H1 (cell line): Measurements from ENCODE around the gene SCN1B. TPM values are rescaled to one million over a fixed set of nuclear protein-coding genes. Genes with fewer than 3 reads are reported as not detected.

ENCODE experiments used
- CTCF ChIA-PET: fragments of 300-600 bp; sonication (Branson Sonifier 250); formaldehyde crosslinking; loops from one replicate; lab custom pipeline; 2021; ENCODE audit not compliant: partially characterized antibody; lab: Charles Lee
- POLR2A ChIA-PET: fragments of 300-600 bp; sonication (Branson Sonifier 250); formaldehyde crosslinking; loops from one replicate; lab custom pipeline; 2021; ENCODE audit warnings: inconsistent platforms; ENCODE audit not compliant: partially characterized antibody; lab: Charles Lee
- DNase-seq, 2 experiments: peaks; one replicate each; pipeline versions ENCODE4 v3.0.0 to v3.0.0-alpha.2; 2010 to 2022; ENCODE audit warnings: low spot score in 2 of 2, low read depth in 1 of 2, mixed read lengths in 1 of 2
- FAIRE-seq: peaks from 2 replicates; lab custom pipeline; 2011; peaks lifted over from hg19 to GRCh38; lab: Jason Lieb, UNC
- H2AFZ ChIP-seq: 2 replicates; pipeline ENCODE4 v1.8.1; 2012; ENCODE audit warnings: low read length, inconsistent platforms
- H2AK5ac ChIP-seq: 2 replicates; pipeline ENCODE4 v1.6.1; 2013; ENCODE audit warnings: low read depth, low read length
- H2BK120ac ChIP-seq: replicated peaks from 2 replicates; pipeline ENCODE3; 2013; ENCODE audit warnings: low read depth, low read length, inconsistent platforms
- H2BK12ac ChIP-seq: 2 replicates; pipeline ENCODE4 v1.6.1; 2013; ENCODE audit warnings: low read depth, low read length
- H2BK15ac ChIP-seq: 2 replicates; pipeline ENCODE4 v1.6.1; 2013; ENCODE audit warnings: low read length
- H2BK20ac ChIP-seq: 2 replicates; pipeline ENCODE4 v1.6.1; 2013; ENCODE audit warnings: low read length
- H2BK5ac ChIP-seq: 2 replicates; pipeline ENCODE4 v1.6.1; 2013; ENCODE audit warnings: low read depth, low read length
- H3K14ac ChIP-seq: 2 replicates; pipeline ENCODE4 v1.6.1; 2013; ENCODE audit warnings: inconsistent platforms; ENCODE audit not compliant: insufficient read length
- H3K18ac ChIP-seq: 2 replicates; pipeline ENCODE4 v1.6.1; 2013; ENCODE audit warnings: low read length; ENCODE audit errors: extremely low read depth
- H3K23ac ChIP-seq: 2 replicates; pipeline ENCODE4 v1.6.1; 2013; ENCODE audit warnings: inconsistent platforms; ENCODE audit not compliant: insufficient read length
- H3K23me2 ChIP-seq: 2 replicates; pipeline ENCODE4 v1.6.1; 2013; ENCODE audit warnings: low read depth, low read length
- H3K27ac ChIP-seq: 2 replicates; pipeline ENCODE4 v1.6.1; 2011; ENCODE audit warnings: low read depth, low read length, inconsistent platforms
- H3K27me3 ChIP-seq, 4 experiments: replicated peaks in 1 of 4; 1 replicate in 1 of 4; 2 replicates in 3 of 4; pipeline versions ENCODE4 v1.6.1 to v1.8.1; 2011 to 2013; ENCODE audit warnings: low read length in 3 of 4, mild to moderate bottlenecking in 3 of 4, inconsistent platforms in 2 of 4, mixed read lengths in 2 of 4, moderate library complexity in 1 of 4; ENCODE audit not compliant: control insufficient read depth in 3 of 4, insufficient read depth in 3 of 4; ENCODE audit errors: extremely low read depth in 1 of 4
- H3K36me3 ChIP-seq, 4 experiments: 2 replicates each; pipeline versions ENCODE4 v1.6.1 to v1.8.1; 2011 to 2013; ENCODE audit warnings: mild to moderate bottlenecking in 4 of 4, low read length in 3 of 4, moderate library complexity in 2 of 4, control low read depth in 1 of 4, inconsistent platforms in 1 of 4; ENCODE audit not compliant: insufficient read depth in 4 of 4, control insufficient read depth in 2 of 4
- H3K4ac ChIP-seq: replicated peaks from 2 replicates; pipeline ENCODE3; 2013; ENCODE audit warnings: low read length, low read depth, mixed read lengths, inconsistent platforms; ENCODE audit not compliant: insufficient read length
- H3K4me1 ChIP-seq, 4 experiments: replicated peaks in 1 of 4; 1 replicate in 1 of 4; 2 replicates in 3 of 4; pipeline versions ENCODE4 v1.6.1 to v1.8.1; 2011 to 2013; ENCODE audit warnings: low read length in 3 of 4, inconsistent platforms in 2 of 4, mixed read lengths in 1 of 4; ENCODE audit not compliant: insufficient read depth in 4 of 4, control insufficient read depth in 3 of 4
- H3K4me2 ChIP-seq, 2 experiments: 2 replicates each; pipeline versions ENCODE4 v1.6.1 to v1.8.1; 2011 to 2013; ENCODE audit warnings: low read depth in 2 of 2, low read length in 2 of 2, control low read depth in 1 of 2, inconsistent platforms in 1 of 2, mild to moderate bottlenecking in 1 of 2; ENCODE audit not compliant: insufficient read depth in 1 of 2
- H3K4me3 ChIP-seq, 4 experiments: fragments of 200-600, 300-600 bp in 1 of 4; sonication (generic), shearing (Covaris generic), sonication (Bioruptor Twin) in 1 of 4; 2 replicates each; pipeline versions ENCODE4 v1.5.1 to v1.8.1; 2011 to 2016; ENCODE audit warnings: low read length in 4 of 4, low read depth in 3 of 4, control low read depth in 2 of 4, inconsistent platforms in 2 of 4, mild to moderate bottlenecking in 2 of 4, mixed read lengths in 1 of 4, moderate library complexity in 1 of 4; ENCODE audit not compliant: insufficient read depth in 2 of 4; ENCODE audit errors: extremely low read depth in 1 of 4
- H3K56ac ChIP-seq: replicated peaks from 2 replicates; pipeline ENCODE3; 2013; ENCODE audit warnings: low read depth, mild to moderate bottlenecking, mixed read lengths, low read length, inconsistent platforms; ENCODE audit not compliant: insufficient read length
- H3K79me1 ChIP-seq: 2 replicates; pipeline ENCODE4 v1.6.1; 2013; ENCODE audit warnings: low read depth, low read length, control low read depth
- H3K79me2 ChIP-seq, 2 experiments: 2 replicates each; pipeline versions ENCODE4 v1.6.1 to v1.8.1; 2012 to 2013; ENCODE audit warnings: low read length in 2 of 2, mild to moderate bottlenecking in 2 of 2, inconsistent platforms in 1 of 2; ENCODE audit not compliant: insufficient read depth in 2 of 2, control insufficient read depth in 1 of 2
- H3K9ac ChIP-seq, 4 experiments: replicated peaks in 1 of 4; 1 replicate in 1 of 4; 2 replicates in 3 of 4; pipeline versions ENCODE4 v1.6.1 to v1.8.1; 2011 to 2013; ENCODE audit warnings: low read depth in 3 of 4, low read length in 3 of 4, control low read depth in 2 of 4, mild to moderate bottlenecking in 2 of 4, moderate library complexity in 2 of 4, inconsistent platforms in 1 of 4; ENCODE audit errors: extremely low read depth in 1 of 4
- H3K9me3 ChIP-seq, 2 experiments: 2 replicates each; pipeline versions ENCODE4 v1.6.1 to v1.8.1; 2012 to 2013; ENCODE audit warnings: mild to moderate bottlenecking in 2 of 2, moderate library complexity in 2 of 2, control low read depth in 1 of 2, inconsistent platforms in 1 of 2, low read depth in 1 of 2, low read length in 1 of 2, mixed read lengths in 1 of 2; ENCODE audit not compliant: insufficient read depth in 2 of 2
- H4K20me1 ChIP-seq, 2 experiments: replicated peaks in 1 of 2; 2 replicates each; pipeline versions ENCODE3 to v1.8.1; 2011 to 2013; ENCODE audit warnings: inconsistent platforms in 2 of 2, low read length in 2 of 2, mild to moderate bottlenecking in 1 of 2; ENCODE audit not compliant: insufficient read depth in 2 of 2, control insufficient read depth in 1 of 2
- H4K5ac ChIP-seq: 2 replicates; pipeline ENCODE4 v1.6.1; 2013; ENCODE audit warnings: low read length, low read depth, mixed read lengths, inconsistent platforms; ENCODE audit not compliant: insufficient read length
- H4K8ac ChIP-seq: 2 replicates; pipeline ENCODE4 v1.8.0; 2013; ENCODE audit warnings: mild to moderate bottlenecking, moderate library complexity, low read length, inconsistent platforms; ENCODE audit not compliant: insufficient read depth; ENCODE audit errors: extremely low read depth
- H4K91ac ChIP-seq: replicated peaks from 2 replicates; pipeline ENCODE3; 2013; ENCODE audit warnings: low read length, mixed read lengths, inconsistent platforms; ENCODE audit not compliant: insufficient read length
- EZH2 ChIP-seq: fragments of 200-600 bp; sonication (generic); IDR thresholded peaks from 2 replicates; pipeline ENCODE4 v1.7.1; 2012; ENCODE audit warnings: low read depth, mild to moderate bottlenecking, moderate library complexity, low read length, inconsistent platforms; ENCODE audit not compliant: severe bottlenecking
- GABPA ChIP-seq: IDR thresholded peaks from 2 replicates; pipeline ENCODE4 v1.6.1; 2011; ENCODE audit warnings: mild to moderate bottlenecking, low read length, moderate library complexity, borderline replicate concordance; ENCODE audit not compliant: insufficient read depth
- POLR2A ChIP-seq, 2 experiments: IDR thresholded peaks; 1 replicate in 1 of 2; 2 replicates in 1 of 2; pipeline ENCODE4 v1.6.1; 2011; ENCODE audit warnings: low read depth in 2 of 2, low read length in 2 of 2, mild to moderate bottlenecking in 2 of 2; ENCODE audit errors: control extremely low read depth in 1 of 2
- POLR2AphosphoS5 ChIP-seq: IDR thresholded peaks from 2 replicates; pipeline ENCODE4 v1.6.1; 2011; ENCODE audit warnings: low read depth, low read length
- SIRT6 ChIP-seq: IDR thresholded peaks from one replicate; pipeline ENCODE4 v1.7.1; 2012; ENCODE audit warnings: low read length, inconsistent platforms
- SIX5 ChIP-seq: IDR thresholded peaks from 2 replicates; pipeline ENCODE4 v1.6.1; 2011; ENCODE audit warnings: mild to moderate bottlenecking, low read depth, low read length
- SRF ChIP-seq: IDR thresholded peaks from 2 replicates; pipeline ENCODE4 v1.6.1; 2011; ENCODE audit warnings: mild to moderate bottlenecking, low read depth, low read length, moderate library complexity
- SUZ12 ChIP-seq: fragments of 200-600 bp; sonication (generic); IDR thresholded peaks from 2 replicates; pipeline ENCODE4 v1.6.1; 2012; ENCODE audit warnings: mild to moderate bottlenecking, inconsistent platforms, low read length, moderate library complexity, mixed read lengths
- TAF7 ChIP-seq: optimal IDR thresholded peaks from 2 replicates; pipeline ENCODE3; 2011; ENCODE audit warnings: low read depth, mild to moderate bottlenecking, inconsistent platforms, low read length, moderate library complexity, borderline replicate concordance
- ZNF274 ChIP-seq: IDR thresholded peaks from 2 replicates; pipeline ENCODE4 v1.7.0; 2012; ENCODE audit warnings: low read length, borderline replicate concordance; ENCODE audit errors: extremely low read depth
- whole genome bisulfite sequencing, 2 experiments: shearing (Covaris generic) in 1 of 2; methylation state at CpG; one replicate each; pipeline versions ENCODE4 v1.1.6 to v1.1.7; 2013 to 2015; ENCODE audit warnings: low lambda C conversion rate in 2 of 2, mixed read lengths in 2 of 2, inconsistent platforms in 1 of 2, low coverage in 1 of 2, missing lambda C conversion rate in 1 of 2; ENCODE audit not compliant: insufficient replicate concordance in 2 of 2, insufficient coverage in 1 of 2, insufficient read length in 1 of 2; ENCODE audit errors: extremely low coverage in 1 of 2, missing lambda C conversion rate in 1 of 2; 5-methylcytosine and 5-hydroxymethylcytosine counted together
- polyA plus RNA-seq, 7 experiments: library from polyadenylated mRNA; depleted of rRNA in 3 of 7; stranded (reverse) in 5 of 7; unstranded in 2 of 7; fragments of >200 nt in 5 of 7; fragments of 200-250 nt in 2 of 7; gene quantifications; 1 replicate in 5 of 7; 2 replicates in 1 of 7; 4 replicates in 1 of 7; pipeline versions ENCODE4 v1.2.1 to v1.2.3, GENCODE V29; 2011 to 2013; ENCODE audit warnings: missing spikeins in 2 of 7, mixed read lengths in 2 of 7
- total RNA-seq: library from RNA; stranded (reverse); fragmentation: NEBNext Ultra II Directional; extraction: Animal tissue kit (Norgen Biotek cat#: 25700); gene quantifications from 2 replicates; pipeline ENCODE4 v1.2.1, GENCODE V29; 2021
- TF ChIP-seq, protein P1 (sequence below): IDR thresholded peaks from 2 replicates; pipeline ENCODE4 v1.6.1; 2012; ENCODE audit warnings: inconsistent platforms

Gene SCN1B
- total and polyA plus RNA-seq, 2 of the 8 experiments (the other 6 are each of a cell fraction or from before 2014, with no cell fraction given), result 3.1 to 3.5 TPM

DNA sequence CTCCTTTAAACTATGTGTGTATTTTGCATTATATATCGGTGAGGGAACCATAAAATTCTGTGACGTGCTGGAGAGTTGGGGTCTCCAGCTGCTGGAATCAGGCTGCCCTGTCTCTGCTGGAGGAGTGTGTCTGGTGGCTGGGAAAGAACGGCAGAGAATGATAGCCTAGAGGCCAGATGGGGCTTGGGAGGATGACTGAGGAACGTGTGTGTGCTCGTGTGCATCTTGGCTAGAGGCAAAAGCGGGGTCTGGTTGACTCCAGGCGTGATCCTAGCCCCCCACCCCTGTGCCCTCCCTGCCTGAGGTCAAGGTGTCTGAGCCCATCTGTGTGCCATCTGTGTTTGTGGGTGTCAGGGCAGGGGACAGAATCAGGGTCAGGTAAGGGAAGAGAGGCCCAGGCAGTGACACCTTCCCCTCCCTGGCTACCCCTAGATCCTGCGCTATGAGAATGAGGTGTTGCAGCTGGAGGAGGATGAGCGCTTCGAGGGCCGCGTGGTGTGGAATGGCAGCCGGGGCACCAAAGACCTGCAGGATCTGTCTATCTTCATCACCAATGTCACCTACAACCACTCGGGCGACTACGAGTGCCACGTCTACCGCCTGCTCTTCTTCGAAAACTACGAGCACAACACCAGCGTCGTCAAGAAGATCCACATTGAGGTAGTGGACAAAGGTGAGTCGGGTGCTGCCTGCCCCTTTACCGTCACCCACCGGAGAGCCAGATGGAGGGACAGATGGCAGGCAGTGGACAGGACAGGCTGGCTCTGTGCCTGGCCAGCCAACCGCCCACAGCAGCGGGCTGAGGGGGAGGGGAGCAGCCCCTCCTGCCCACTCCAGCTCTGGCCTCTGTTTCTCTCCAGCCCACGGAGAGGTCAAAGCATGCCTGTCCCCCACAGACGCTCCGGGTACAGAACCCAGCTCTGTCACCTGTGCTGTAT, 3.1 kb downstream of the SCN1B start:
- no peak for FAIRE-seq
- Histone ChIP-seq H2BK15ac (no peak overlapping the region), H3K18ac (no peak overlapping the region), H3K23ac (no peak overlapping the region), H3K23me2 (peaks cover 10% of the 10 kb centered on the region; the same call in 1 of the 2 replicates), H2AFZ (no peak overlapping the region), H3K4ac (no peak overlapping the region), H3K27me3 (peaks cover 4 to 32% (median 28%) of the 10 kb centered on the region in 4 experiments), H3K4me2 (no peak overlapping the region), H3K9me3 (no peaks in the 10 kb centered on the region), H2BK20ac (no peak overlapping the region), H4K5ac (no peak overlapping the region), H3K36me3 (peaks cover 0 to 1% (median 0%) of the 10 kb centered on the region in 4 experiments; a peak in 4 of 8 replicates), H3K14ac (no peak overlapping the region), H3K27ac (no peak overlapping the region), H3K79me2 (no peaks in the 10 kb centered on the region), H3K4me1 (peaks cover 0 to 8% (median 4%) of the 10 kb centered on the region in 4 experiments; a peak in 6 of 7 replicates), H2BK120ac (no peak overlapping the region), H3K56ac (no peak overlapping the region), H4K91ac (no peak overlapping the region), H2BK12ac (no peak overlapping the region), H3K79me1 (no peaks in the 10 kb centered on the region), H3K4me3 (no peak overlapping the region; a peak in 1 of 8 replicates), H4K20me1 (peaks cover 1 to 3% of the 10 kb centered on the region in 2 experiments), H2AK5ac (no peak overlapping the region), H4K8ac (no peak overlapping the region), H3K9ac (peak overlapping the region in 1 of 4 experiments; percentile 10; a peak in 1 of 7 replicates), H2BK5ac (no peak overlapping the region)
- CTCF ChIA-PET, result interaction anchor here (0.7 to 2.9 kb wide), 2 partner anchors 8 to 10 kb away, joined by 4 to 14 read pairs; partner anchors contain the start of gene HPN
- POLR2A ChIA-PET, result interaction anchor here (1.1 to 1.4 kb wide), 2 partner anchors 10 to 12 kb away, joined by 3 to 5 read pairs; no protein-coding TSS in a partner anchor
- 88% methylated on average over 30 of the region's 30 CpGs; no CpG with 5 or more reads in 1 of the 2 experiments for WGBS, 2 experiments
- DNase-seq, result no peak
- TF ChIP-seq TAF7 (no peak), SRF (no peak), EZH2 (no peak), ZNF274 (no peak), SUZ12 (no peak), POLR2A (IDR thresholded peaks at IDR 0.05; ENCODE audit: control extremely low read depth in 1 of 2, low read depth in 2 of 2, low read length in 2 of 2) (no peak), SIX5 (no peak), GABPA (no peak), SIRT6 (no peak), POLR2AphosphoS5 (no peak)
- TF ChIP-seq, protein P1, sequence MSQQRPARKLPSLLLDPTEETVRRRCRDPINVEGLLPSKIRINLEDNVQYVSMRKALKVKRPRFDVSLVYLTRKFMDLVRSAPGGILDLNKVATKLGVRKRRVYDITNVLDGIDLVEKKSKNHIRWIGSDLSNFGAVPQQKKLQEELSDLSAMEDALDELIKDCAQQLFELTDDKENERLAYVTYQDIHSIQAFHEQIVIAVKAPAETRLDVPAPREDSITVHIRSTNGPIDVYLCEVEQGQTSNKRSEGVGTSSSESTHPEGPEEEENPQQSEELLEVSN, result no peak
